K562 (cell line): ENCODE measurements around the gene TMPRSS11B. TPM values are rescaled to one million over a fixed set of nuclear protein-coding genes. Genes with fewer than 3 reads are reported as not detected.

ENCODE experiments used
- ATF1 ChIP-seq, 2 experiments: fragments of 450-650 bp in 1 of 2; IDR thresholded peaks; 2 replicates each; pipeline ENCODE4 v1.6.1; 2016; ENCODE audit warnings: missing compliant biosample characterization in 1 of 2, missing genetic modification characterization in 1 of 2
- BRF1 ChIP-seq: IDR thresholded peaks from 3 replicates; pipeline ENCODE4 v1.6.1; 2011; ENCODE audit warnings: borderline replicate concordance, mild to moderate bottlenecking; ENCODE audit not compliant: insufficient read length; ENCODE audit errors: extremely low read depth
- CAMTA2 ChIP-seq: fragments of 250-450 bp; sonication (Bioruptor Pico); conservative IDR thresholded peaks from 2 replicates; pipeline ENCODE4 v1.5.1; 2022
- CC2D1A ChIP-seq: fragments of 450-650 bp; IDR thresholded peaks from 2 replicates; pipeline ENCODE4 v1.6.1; 2017; ENCODE audit warnings: mild to moderate bottlenecking
- CREM ChIP-seq: IDR thresholded peaks from 2 replicates; pipeline ENCODE4 v1.6.1; 2014; ENCODE audit warnings: antibody characterized with exemption, low read depth
- DPF2 ChIP-seq: fragments of 450-650 bp; IDR thresholded peaks from 2 replicates; pipeline ENCODE4 v1.6.1; 2016
- ELF1 ChIP-seq: fragments of 200-800 bp; sonication (Bioruptor generic); IDR thresholded peaks from 2 replicates; pipeline ENCODE4 v1.6.1; 2016; ENCODE audit warnings: missing genetic modification characterization, missing compliant biosample characterization
- ETV1 ChIP-seq: fragments of 450-650 bp; conservative IDR thresholded peaks from 2 replicates; pipeline ENCODE4 v1.6.1; 2016; ENCODE audit warnings: missing genetic modification characterization, control low read depth, low read depth, missing compliant biosample characterization
- FOXA1 ChIP-seq: fragments of 450-650 bp; IDR thresholded peaks from 2 replicates; pipeline ENCODE4 v1.6.1; 2016; ENCODE audit warnings: mild to moderate bottlenecking, borderline replicate concordance
- FUS ChIP-seq: fragments of 200-400 bp; formaldehyde crosslinking; optimal IDR thresholded peaks from 2 replicates; pipeline ENCODE3; 2017; ENCODE audit warnings: low read depth, low read length
- POLR2G ChIP-seq: fragments of 200-400 bp; formaldehyde crosslinking; IDR thresholded peaks from 2 replicates; pipeline ENCODE4 v1.6.1; 2017; ENCODE audit warnings: low read depth, mild to moderate bottlenecking, antibody characterized with exemption, low read length, moderate library complexity
- PRDM10 ChIP-seq: fragments of 450-650 bp; IDR thresholded peaks from 2 replicates; pipeline ENCODE4 v1.6.1; 2018; ENCODE audit not compliant: partially characterized antibody
- RBFOX2 ChIP-seq: fragments of 200-400 bp; formaldehyde crosslinking; IDR thresholded peaks from 2 replicates; pipeline ENCODE4 v1.6.1; 2017; ENCODE audit warnings: low read depth, mild to moderate bottlenecking, low read length, moderate library complexity
- SAFB ChIP-seq: fragments of 200-400 bp; formaldehyde crosslinking; IDR thresholded peaks from 2 replicates; pipeline ENCODE4 v1.6.1; 2017; ENCODE audit warnings: low read depth, low read length, borderline replicate concordance
- SMARCA4 ChIP-seq: fragments of 450-650 bp; IDR thresholded peaks from 2 replicates; pipeline ENCODE4 v1.6.1; 2016
- TAF1 ChIP-seq: IDR thresholded peaks from 2 replicates; pipeline ENCODE4 v1.6.1; 2011; ENCODE audit warnings: mild to moderate bottlenecking, low read length, moderate library complexity; ENCODE audit not compliant: insufficient read depth, control insufficient read depth, severe bottlenecking; ENCODE audit errors: extremely low read depth
- TCF7 ChIP-seq: sonication (generic); IDR thresholded peaks from 2 replicates; pipeline ENCODE4 v1.6.1; 2016; ENCODE audit warnings: antibody characterized with exemption, borderline replicate concordance
- ZNF165 ChIP-seq: fragments of 250-450 bp; sonication (Bioruptor Pico); IDR thresholded peaks from 2 replicates; pipeline ENCODE4 v1.4.0; 2020; ENCODE audit warnings: borderline replicate concordance
- ZNF398 ChIP-seq: fragments of 250-450 bp; sonication (Bioruptor Pico); IDR thresholded peaks from 2 replicates; pipeline ENCODE4 v1.8.0; 2021; ENCODE audit warnings: moderate library complexity, mild to moderate bottlenecking, inconsistent platforms
- ZNF41 ChIP-seq: fragments of 250-450 bp; sonication (Bioruptor Pico); conservative IDR thresholded peaks from 2 replicates; pipeline ENCODE4 v1.4.0; 2020; ENCODE audit warnings: mild to moderate bottlenecking
- ZNF444 ChIP-seq: fragments of 250-450 bp; sonication (Bioruptor Pico); IDR thresholded peaks from 2 replicates; pipeline ENCODE4 v1.4.0; 2020; ENCODE audit warnings: mild to moderate bottlenecking, moderate library complexity
- polyA plus RNA-seq, 8 experiments: library from polyadenylated mRNA; depleted of rRNA in 4 of 8; stranded (reverse) in 5 of 8; unstranded in 3 of 8; fragments of >200 nt; fragmentation: Nextera tagmentation in 2 of 8; fragmentation: Illumina TruSeq in 1 of 8; extraction: Ambion mirVana in 2 of 8; extraction: Trizol in 1 of 8; gene quantifications; 2 replicates each; pipeline versions ENCODE4 v1.2.1 to v1.2.3, GENCODE V29; 2011 to 2014; ENCODE audit warnings: inconsistent platforms in 1 of 8, missing spikeins in 1 of 8
- total RNA-seq, 7 experiments: library from RNA; depleted of rRNA in 6 of 7; stranded (reverse); fragments of >200 nt in 6 of 7; fragmentation: Illumina TruSeq in 2 of 7; extraction: Trizol in 2 of 7; gene quantifications; 2 replicates each; pipeline versions ENCODE4 v1.2.1 to v1.2.3, GENCODE V29; 2011 to 2021; ENCODE audit warnings: low replicate concordance in 1 of 7
- TF ChIP-seq, protein P1 (sequence below): IDR thresholded peaks from 2 replicates; pipeline ENCODE4 v1.6.1; 2014; ENCODE audit warnings: antibody characterized with exemption

Gene TMPRSS11B
- total and polyA plus RNA-seq, 9 of the 15 experiments (the other 6 are each of a cell fraction or from before 2014, with no cell fraction given), result 0.03 to 0.07 TPM; not detected in 7

GRCh38 chr4:68267433-68267944 lies 22.0 kb upstream of the TMPRSS11B start (continued):
- TF ChIP-seq ETV1 (tag) (peak; percentile 49; the same call in 1 of the 2 replicates), BRF1 (no peak), RBFOX2 (no peak), ZNF398 (CRISPR knock-in tag) (no peak), DPF2 (peak; percentile 52; the same call in 1 of the 2 replicates), ZNF165 (CRISPR knock-in tag) (no peak), ZNF41 (CRISPR knock-in tag) (no peak; the same call in 1 of the 2 replicates), CREM (no peak), ZNF444 (no peak), SAFB (no peak), CC2D1A (no peak), CAMTA2 (no peak), FUS (no peak), POLR2G (no peak), TAF1 (no peak), ELF1 (tag) (no peak), PRDM10 (peak; percentile 53), TCF7 (no peak), SMARCA4 (0 out of 2 replicates have a peak, but pooled peaks have one; percentile 45), FOXA1 (no peak), ATF1 (CRISPR knock-in tag; IDR thresholded peaks at IDR 0.05) (no peak), ATF1 (tag; IDR thresholded peaks at IDR 0.05) (0 out of 2 replicates have a peak, but pooled peaks have one; percentile 3)
- TF ChIP-seq, protein P1, sequence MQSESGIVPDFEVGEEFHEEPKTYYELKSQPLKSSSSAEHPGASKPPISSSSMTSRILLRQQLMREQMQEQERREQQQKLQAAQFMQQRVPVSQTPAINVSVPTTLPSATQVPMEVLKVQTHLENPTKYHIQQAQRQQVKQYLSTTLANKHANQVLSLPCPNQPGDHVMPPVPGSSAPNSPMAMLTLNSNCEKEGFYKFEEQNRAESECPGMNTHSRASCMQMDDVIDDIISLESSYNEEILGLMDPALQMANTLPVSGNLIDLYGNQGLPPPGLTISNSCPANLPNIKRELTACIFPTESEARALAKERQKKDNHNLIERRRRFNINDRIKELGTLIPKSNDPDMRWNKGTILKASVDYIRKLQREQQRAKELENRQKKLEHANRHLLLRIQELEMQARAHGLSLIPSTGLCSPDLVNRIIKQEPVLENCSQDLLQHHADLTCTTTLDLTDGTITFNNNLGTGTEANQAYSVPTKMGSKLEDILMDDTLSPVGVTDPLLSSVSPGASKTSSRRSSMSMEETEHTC, result no peak
